DND-41 (cell line): Measurements from ENCODE around the gene ZNF711.
A peak's percentile ranks its signal among the peaks of the same experiment; 100 is the strongest.
"Not testable (repeated sequence)": the region's sequence is repeated elsewhere in the genome, so short reads cannot be mapped to it uniquely, and the experiment has no call there.

Source experiments
- ATAC-seq: fragments of 200-7000 bp; cut with Tn5 transposase; 3 replicates; pipeline ENCODE4 v1.9.1; 2021; ENCODE audit warnings: low read depth; ENCODE audit not compliant: insufficient read depth
- DNase-seq: peaks from one replicate; pipeline ENCODE4 v3.0.0-alpha.2; 2020
- H2AFZ ChIP-seq: 2 replicates; pipeline ENCODE4 v1.6.0; 2012; ENCODE audit warnings: low read depth, low read length
- H3K27ac ChIP-seq: 2 replicates; pipeline ENCODE4 v1.5.1; 2012; ENCODE audit warnings: low read length, inconsistent platforms
- H3K27me3 ChIP-seq: fragments of 200-600 bp; sonication (generic); 2 replicates; pipeline ENCODE4 v1.6.0; 2012; ENCODE audit warnings: low read length, mild to moderate bottlenecking, inconsistent platforms; ENCODE audit not compliant: insufficient read depth, poor library complexity
- H3K36me3 ChIP-seq: 2 replicates; pipeline ENCODE4 v1.5.1; 2012; ENCODE audit warnings: low read length, inconsistent platforms; ENCODE audit not compliant: insufficient read depth
- H3K4me1 ChIP-seq: 2 replicates; pipeline ENCODE4 v1.5.1; 2012; ENCODE audit warnings: mild to moderate bottlenecking, low read length; ENCODE audit not compliant: insufficient read depth
- H3K4me2 ChIP-seq: 2 replicates; pipeline ENCODE4 v1.6.0; 2012; ENCODE audit warnings: mild to moderate bottlenecking, moderate library complexity, low read length, inconsistent platforms; ENCODE audit not compliant: insufficient read depth
- H3K4me3 ChIP-seq, 2 experiments: fragments of 200-600 bp in 1 of 2; shearing (Covaris generic) in 1 of 2; 2 replicates each; pipeline ENCODE4 v1.5.1; 2012 to 2016; ENCODE audit warnings: inconsistent platforms in 2 of 2, low read length in 2 of 2, mild to moderate bottlenecking in 2 of 2, low read depth in 1 of 2, moderate library complexity in 1 of 2
- H3K79me2 ChIP-seq: 2 replicates; pipeline ENCODE4 v1.6.0; 2012; ENCODE audit warnings: low read length, inconsistent platforms; ENCODE audit not compliant: insufficient read depth
- H3K9ac ChIP-seq: 2 replicates; pipeline ENCODE4 v1.6.0; 2012; ENCODE audit warnings: low read depth, mild to moderate bottlenecking, inconsistent platforms, low read length, moderate library complexity
- H3K9me3 ChIP-seq: 2 replicates; pipeline ENCODE4 v1.5.1; 2012; ENCODE audit warnings: low read length, moderate library complexity, mild to moderate bottlenecking, inconsistent platforms; ENCODE audit not compliant: insufficient read depth, severe bottlenecking
- H4K20me1 ChIP-seq: 2 replicates; pipeline ENCODE4 v1.6.0; 2012; ENCODE audit warnings: low read length; ENCODE audit not compliant: insufficient read depth
- CTCF ChIP-seq: IDR thresholded peaks from 2 replicates; pipeline ENCODE4 v1.5.1; 2012; ENCODE audit warnings: borderline replicate concordance, low read length, moderate library complexity, mild to moderate bottlenecking; ENCODE audit not compliant: poor library complexity, severe bottlenecking; ENCODE audit errors: extremely low read depth
- EZH2 ChIP-seq: IDR thresholded peaks from 3 replicates; pipeline ENCODE4 v1.6.1; 2012; ENCODE audit warnings: borderline replicate concordance, low read depth, mild to moderate bottlenecking, moderate library complexity, low read length, inconsistent platforms; ENCODE audit not compliant: severe bottlenecking

ZNF711 gene

GRCh38 chrX:85243155-85243554 lies 636 bp upstream of the ZNF711 start:
- peaks cover 33% of the 10 kb centered on the region for H3K79me2 ChIP-seq
- peaks cover 5% of the 10 kb centered on the region; the same call in 1 of the 2 replicates for H3K36me3 ChIP-seq
- H3K4me2 ChIP-seq: peak overlapping the region; percentile 72
- H4K20me1 ChIP-seq: no peaks in the 10 kb centered on the region
- H3K4me3 ChIP-seq: peak overlapping the region; percentile 20 to 84; a peak in 3 of 4 replicates
- peak overlapping the region; percentile 80 for H2AFZ ChIP-seq
- DNase-seq (no peak), ATAC-seq (no peak)
- no peaks in the 10 kb centered on the region for H3K27me3 ChIP-seq
- TF ChIP-seq CTCF (no peak), EZH2 (no peak)
- H3K27ac ChIP-seq: peak overlapping the region; percentile 32; the same call in 1 of the 2 replicates
- peaks cover 25% of the 10 kb centered on the region for H3K4me1 ChIP-seq
- H3K9ac ChIP-seq: peak overlapping the region; percentile 91; the same call in 1 of the 2 replicates
- no peaks in the 10 kb centered on the region for H3K9me3 ChIP-seq

- H2AFZ ChIP-seq: peak overlapping the region; percentile 85
Measured at GRCh38 chrX:85244450-85245211, 840 bp downstream of the ZNF711 start.

GRCh38 chrX:85285286-85285685 lies 41.5 kb downstream of the ZNF711 start:
- not testable (repeated sequence) for H3K27me3 ChIP-seq, H3K36me3 ChIP-seq, H3K9ac ChIP-seq, H4K20me1 ChIP-seq, H3K79me2 ChIP-seq, H2AFZ ChIP-seq, DNase-seq, H3K4me3 ChIP-seq, H3K27ac ChIP-seq, ATAC-seq, H3K4me2 ChIP-seq, H3K9me3 ChIP-seq, H3K4me1 ChIP-seq

More at GRCh38 chrX:85244450-85245211, 840 bp downstream of the ZNF711 start:
- H3K36me3 ChIP-seq: peaks cover 10% of the 10 kb centered on the region; the same call in 1 of the 2 replicates
- H3K9ac ChIP-seq: peak overlapping the region; percentile 91
- peaks cover 42% of the 10 kb centered on the region for H3K79me2 ChIP-seq
- H3K4me3 ChIP-seq: peak overlapping the region; percentile 80 to 84
- no peaks in the 10 kb centered on the region for H3K9me3 ChIP-seq
- peak; percentile 53 for DNase-seq
- H3K27me3 ChIP-seq: no peaks in the 10 kb centered on the region
- peak; percentile 61 for ATAC-seq
- H3K4me2 ChIP-seq: peak overlapping the region; percentile 72
- peak overlapping the region; percentile 87 for H3K27ac ChIP-seq
- no peaks in the 10 kb centered on the region for H4K20me1 ChIP-seq
- peaks cover 25% of the 10 kb centered on the region for H3K4me1 ChIP-seq
- TF ChIP-seq CTCF (no peak), EZH2 (no peak)

GRCh38 chrX:85288992-85289723 lies 45.4 kb downstream of the ZNF711 start:
- Histone ChIP-seq H3K9me3 (no peaks in the 10 kb centered on the region), H3K79me2 (no peaks in the 10 kb centered on the region), H3K27ac (no peak overlapping the region), H3K9ac (no peak overlapping the region), H3K27me3 (no peaks in the 10 kb centered on the region), H3K36me3 (no peaks in the 10 kb centered on the region), H3K4me2 (no peak overlapping the region), H3K4me3 (no peak overlapping the region), H2AFZ (no peak overlapping the region), H4K20me1 (no peaks in the 10 kb centered on the region), H3K4me1 (no peaks in the 10 kb centered on the region)
- ATAC-seq: no peak
- no peak for DNase-seq
- TF ChIP-seq CTCF (no peak), EZH2 (no peak)
